Ovary (tissue), 10 donors: Measurements from ENCODE around the gene SLC44A4. TPM values are rescaled to one million over a fixed set of nuclear protein-coding genes. Genes with fewer than 3 reads are reported as not detected.
A peak's percentile ranks its signal among the peaks of the same experiment; 100 is the strongest.

Experiments
- DNase-seq, 5 donors: peaks; one replicate each; pipeline ENCODE4 v3.0.0-alpha.2; 2019 to 2020
- H3K27ac ChIP-seq, 2 donors: fragments of 200-600 bp; one replicate each; pipeline versions ENCODE4 v1.5.1 to v1.8.0; 2019 to 2022
- H3K27me3 ChIP-seq: fragments of 200-600 bp; one replicate; pipeline ENCODE4 v1.8.0; 2022
- H3K36me3 ChIP-seq: fragments of 200-600 bp; sonication (generic); one replicate; pipeline ENCODE4 v1.5.1; 2019
- H3K4me1 ChIP-seq: one replicate; pipeline ENCODE4 v1.8.1; 2013; ENCODE audit warnings: mild to moderate bottlenecking, moderate library complexity; ENCODE audit not compliant: insufficient read depth
- H3K4me3 ChIP-seq: fragments of 200-600 bp; sonication (generic); one replicate; pipeline ENCODE4 v1.5.1; 2017
- H3K9me3 ChIP-seq, 2 donors: fragments of 200-600 bp in 1 of 2; sonication (generic) in 1 of 2; one replicate each; pipeline versions ENCODE4 v1.5.1 to v1.8.1; 2013 to 2019; ENCODE audit warnings: mild to moderate bottlenecking in 1 of 2, moderate library complexity in 1 of 2
- CTCF ChIP-seq, 3 donors: fragments of 450-650 bp in 2 of 3; fragments of 200-600 bp in 1 of 3; IDR thresholded peaks; one replicate each; pipeline versions ENCODE4 v1.5.1 to v1.8.0; 2016 to 2022; ENCODE audit warnings: antibody characterized with exemption in 3 of 3, mild to moderate bottlenecking in 1 of 3
- EP300 ChIP-seq: sonication (generic); formaldehyde crosslinking; IDR thresholded peaks from one replicate; pipeline ENCODE4 v1.6.1; 2017; ENCODE audit warnings: antibody characterized with exemption
- POLR2A ChIP-seq: fragments of 450-650 bp; IDR thresholded peaks from one replicate; pipeline ENCODE4 v1.6.1; 2017; ENCODE audit warnings: antibody characterized with exemption, mild to moderate bottlenecking, moderate library complexity
- WGBS, 3 donors: extraction: QIAGEN DNeasy Blood & Tissue Kit in 1 of 3; methylation state at CpG; one replicate each; pipeline versions ENCODE4 v1.1.5 to v1.1.7; 2013 to 2017; 5-methylcytosine and 5-hydroxymethylcytosine counted together
- intact Hi-C, 4 donors: fragments of 100-400 bp; cut with DNase I; formaldehyde crosslinking; loops; one replicate each; pipeline versions ENCODE4 v1.11.0 to v1.15.1; 2022 to 2023
- long read RNA-seq, 3 donors: library from polyadenylated mRNA in 2 of 3; unstranded in 2 of 3; transcript quantifications; one replicate each; pipeline ENCODE4 v2.0.0 and lab custom pipeline, GENCODE V29; 2021 to 2026
- polyA plus RNA-seq, 2 donors: library from polyadenylated mRNA; stranded (reverse); fragments of 200-250 nt in 1 of 2; fragments of 350-450 nt in 1 of 2; fragmentation: Illumina TruSeq in 1 of 2; extraction: RNeasy Lipid Tissue Mini Kit (QIAGEN cat#74804) in 1 of 2; gene quantifications; one replicate each; pipeline ENCODE4 v1.2.3, GENCODE V29; 2013 to 2014
- total RNA-seq, 7 donors: library from RNA; depleted of rRNA in 2 of 7; stranded (reverse); fragments of >200 nt in 2 of 7; fragmentation: NEBNext Ultra II Directional in 3 of 7; extraction: Animal tissue kit (Norgen Biotek cat#: 25700) in 3 of 7; gene quantifications; one replicate each; pipeline versions ENCODE4 v1.1.0 to v1.2.4, GENCODE V29; 2016 to 2023
- donor health status: DM: no; HTN: no; CAD: no; lungs with moderate emphysema.
- donor health status: DM: no; HTN: no; CAD: no.
- donor health status: Bipolar disorder and iron deficiency.
- donor health status: DM: yes; HTN: yes; CAD: no.
- donor health status: DM: no; HTN: no; CAD: no.
- donor health status: DM: yes; HTN: yes; CAD: no.

The SLC44A4 gene
- total RNA-seq (10 to 100 TPM in 1 of 7 donors, 1 to 10 TPM in 6; 1.4 to 54.8 (median 6.4) TPM), polyA plus RNA-seq (1 to 10 TPM; 1.8 to 2.5 TPM)
- long read RNA-seq, donor 1 = 0 reads
- long read RNA-seq, donor 2, partial matches to known transcripts = 0 of 1 reads
- long read RNA-seq, donor 2, other reads (novel, unspliced or antisense) = 0 of 1 reads
- long read RNA-seq, donor 3, partial matches to known transcripts = 7 of 12 reads
- long read RNA-seq, donor 3, other reads (novel, unspliced or antisense) = 3 of 12 reads

- Histone ChIP-seq H3K36me3 (no peaks in the 10 kb centered on the region), H3K4me1 (no peaks in the 10 kb centered on the region), H3K4me3 (no peak within 1 kb of the TSS), H3K9me3 (no peaks in the 10 kb centered on the region), H3K27ac (peak within 1 kb of the TSS in 1 of 2 donors; percentile 31), H3K27me3 (no peaks in the 10 kb centered on the region)
- TF ChIP-seq CTCF (IDR thresholded peaks at IDR 0.05) (no peak), EP300 (no peak), POLR2A (no peak)
- DNase-seq = no peak
- WGBS, 3 donors = 54 to 69% (median 66%) methylated on average over 18 of the region's 18 CpGs
- intact Hi-C loops = no loop called here
Observed at GRCh38 chr6:31878726-31879125, at the start of gene SLC44A4. SLC44A4 (minus strand) TSS chr6:31878997; CDS start chr6:31878980, 17 bp downstream.

GRCh38 chr6:31928672-31928939 lies 49.8 kb upstream of the SLC44A4 start:
- Histone ChIP-seq H3K27me3 (no peaks in the 10 kb centered on the region), H3K9me3 (no peaks in the 10 kb centered on the region), H3K36me3 (no peaks in the 10 kb centered on the region), H3K27ac (no peak overlapping the region), H3K4me1 (no peaks in the 10 kb centered on the region), H3K4me3 (no peak overlapping the region)
- 70 to 78% (median 76%) methylated on average over 9 of the region's 9 CpGs for WGBS, 3 donors
- DNase-seq = no peak
- intact Hi-C loops = no loop called here
- no peak for TF ChIP-seq POLR2A
- TF ChIP-seq CTCF (IDR thresholded peaks at IDR 0.05) = no peak
- no peak for TF ChIP-seq EP300

GRCh38 chr6:31927863-31928671 lies 49.3 kb upstream of the SLC44A4 start:
- Histone ChIP-seq H3K4me1 (no peaks in the 10 kb centered on the region), H3K36me3 (no peaks in the 10 kb centered on the region), H3K4me3 (no peak overlapping the region), H3K9me3 (no peaks in the 10 kb centered on the region), H3K27ac (no peak overlapping the region), H3K27me3 (no peaks in the 10 kb centered on the region)
- intact Hi-C loops = no loop called here
- WGBS, 3 donors = 65 to 71% (median 71%) methylated on average over 11 of the region's 11 CpGs
- DNase-seq = no peak
- no peak for TF ChIP-seq POLR2A
- no peak for TF ChIP-seq EP300
- no peak for TF ChIP-seq CTCF (IDR thresholded peaks at IDR 0.05)

GRCh38 chr6:31927242-31927862 lies 48.6 kb upstream of the SLC44A4 start, which contains the start of gene C2:
C2 (plus strand) TSS chr6:31927717; CDS start chr6:31927753, 36 bp downstream.
- TF ChIP-seq EP300 = no peak
- no peak for TF ChIP-seq CTCF (IDR thresholded peaks at IDR 0.05)
- DNase-seq = no peak
- Histone ChIP-seq H3K4me3 (no peak within 1 kb of the TSS), H3K4me1 (no peaks in the 10 kb centered on the region), H3K36me3 (no peaks in the 10 kb centered on the region), H3K9me3 (no peaks in the 10 kb centered on the region), H3K27me3 (no peaks in the 10 kb centered on the region), H3K27ac (no peak within 1 kb of the TSS)
- intact Hi-C loops = no loop called here
- WGBS, 3 donors = 38 to 44% (median 40%) methylated on average over 11 of the region's 11 CpGs
